Ovary (tissue), 10 donors: Measurements from ENCODE around the gene TMOD2. TPM values are rescaled to one million over a fixed set of nuclear protein-coding genes. Genes with fewer than 3 reads are reported as not detected.

Experiments
- DNase-seq, 5 donors: peaks; one replicate each; pipeline ENCODE4 v3.0.0-alpha.2; 2019 to 2020
- H3K27ac ChIP-seq, 2 donors: fragments of 200-600 bp; one replicate each; pipeline versions ENCODE4 v1.5.1 to v1.8.0; 2019 to 2022
- H3K27me3 ChIP-seq: fragments of 200-600 bp; one replicate; pipeline ENCODE4 v1.8.0; 2022
- H3K36me3 ChIP-seq: fragments of 200-600 bp; sonication (generic); one replicate; pipeline ENCODE4 v1.5.1; 2019
- H3K4me1 ChIP-seq: one replicate; pipeline ENCODE4 v1.8.1; 2013; ENCODE audit warnings: mild to moderate bottlenecking, moderate library complexity; ENCODE audit not compliant: insufficient read depth
- H3K4me3 ChIP-seq: fragments of 200-600 bp; sonication (generic); one replicate; pipeline ENCODE4 v1.5.1; 2017
- H3K9me3 ChIP-seq, 2 donors: fragments of 200-600 bp in 1 of 2; sonication (generic) in 1 of 2; one replicate each; pipeline versions ENCODE4 v1.5.1 to v1.8.1; 2013 to 2019; ENCODE audit warnings: mild to moderate bottlenecking in 1 of 2, moderate library complexity in 1 of 2
- EP300 ChIP-seq: sonication (generic); formaldehyde crosslinking; IDR thresholded peaks from one replicate; pipeline ENCODE4 v1.6.1; 2017; ENCODE audit warnings: antibody characterized with exemption
- POLR2A ChIP-seq: fragments of 450-650 bp; IDR thresholded peaks from one replicate; pipeline ENCODE4 v1.6.1; 2017; ENCODE audit warnings: antibody characterized with exemption, mild to moderate bottlenecking, moderate library complexity
- WGBS, 3 donors: extraction: QIAGEN DNeasy Blood & Tissue Kit in 1 of 3; methylation state at CpG; one replicate each; pipeline versions ENCODE4 v1.1.5 to v1.1.7; 2013 to 2017; 5-methylcytosine and 5-hydroxymethylcytosine counted together
- intact Hi-C, 4 donors: fragments of 100-400 bp; cut with DNase I; formaldehyde crosslinking; loops; one replicate each; pipeline versions ENCODE4 v1.11.0 to v1.15.1; 2022 to 2023
- long read RNA-seq, 3 donors: library from polyadenylated mRNA in 2 of 3; unstranded in 2 of 3; transcript quantifications; one replicate each; pipeline ENCODE4 v2.0.0 and lab custom pipeline, GENCODE V29; 2021 to 2026
- polyA plus RNA-seq, 2 donors: library from polyadenylated mRNA; stranded (reverse); fragments of 200-250 nt in 1 of 2; fragments of 350-450 nt in 1 of 2; fragmentation: Illumina TruSeq in 1 of 2; extraction: RNeasy Lipid Tissue Mini Kit (QIAGEN cat#74804) in 1 of 2; gene quantifications; one replicate each; pipeline ENCODE4 v1.2.3, GENCODE V29; 2013 to 2014
- total RNA-seq, 7 donors: library from RNA; depleted of rRNA in 2 of 7; stranded (reverse); fragments of >200 nt in 2 of 7; fragmentation: NEBNext Ultra II Directional in 3 of 7; extraction: Animal tissue kit (Norgen Biotek cat#: 25700) in 3 of 7; gene quantifications; one replicate each; pipeline versions ENCODE4 v1.1.0 to v1.2.4, GENCODE V29; 2016 to 2023
- TF ChIP-seq, protein P1 (sequence below), 3 donors: fragments of 450-650 bp in 2 of 3; fragments of 200-600 bp in 1 of 3; IDR thresholded peaks; one replicate each; pipeline versions ENCODE4 v1.5.1 to v1.8.0; 2016 to 2022; ENCODE audit warnings: antibody characterized with exemption in 3 of 3, mild to moderate bottlenecking in 1 of 3
- donor health status: DM: no; HTN: no; CAD: no; lungs with moderate emphysema.
- donor health status: DM: no; HTN: no; CAD: no.
- donor health status: Bipolar disorder and iron deficiency.
- donor health status: DM: yes; HTN: yes; CAD: no.
- donor health status: DM: no; HTN: no; CAD: no.
- donor health status: DM: yes; HTN: yes; CAD: no.

TMOD2 gene
- total RNA-seq (10 to 100 TPM; 11.5 to 15.7 (median 12.6) TPM), polyA plus RNA-seq (10 to 100 TPM in 1 of 2 donors, 1 to 10 TPM in 1; 3.4 to 10.4 TPM)
- long read RNA-seq, donor 1, partial matches to known transcripts: 1 of 32 reads
- long read RNA-seq, donor 1, other reads (novel, unspliced or antisense): 31 of 32 reads
- long read RNA-seq, donor 2, full-length matches to known transcripts: 2 of 2 reads
- long read RNA-seq, donor 2, partial matches to known transcripts: 0 of 2 reads
- long read RNA-seq, donor 2, other reads (novel, unspliced or antisense): 0 of 2 reads
- long read RNA-seq, donor 3, full-length matches to known transcripts: 6 of 24 reads
- long read RNA-seq, donor 3, partial matches to known transcripts: 0 of 24 reads
- long read RNA-seq, donor 3, other reads (novel, unspliced or antisense): 18 of 24 reads

DNA sequence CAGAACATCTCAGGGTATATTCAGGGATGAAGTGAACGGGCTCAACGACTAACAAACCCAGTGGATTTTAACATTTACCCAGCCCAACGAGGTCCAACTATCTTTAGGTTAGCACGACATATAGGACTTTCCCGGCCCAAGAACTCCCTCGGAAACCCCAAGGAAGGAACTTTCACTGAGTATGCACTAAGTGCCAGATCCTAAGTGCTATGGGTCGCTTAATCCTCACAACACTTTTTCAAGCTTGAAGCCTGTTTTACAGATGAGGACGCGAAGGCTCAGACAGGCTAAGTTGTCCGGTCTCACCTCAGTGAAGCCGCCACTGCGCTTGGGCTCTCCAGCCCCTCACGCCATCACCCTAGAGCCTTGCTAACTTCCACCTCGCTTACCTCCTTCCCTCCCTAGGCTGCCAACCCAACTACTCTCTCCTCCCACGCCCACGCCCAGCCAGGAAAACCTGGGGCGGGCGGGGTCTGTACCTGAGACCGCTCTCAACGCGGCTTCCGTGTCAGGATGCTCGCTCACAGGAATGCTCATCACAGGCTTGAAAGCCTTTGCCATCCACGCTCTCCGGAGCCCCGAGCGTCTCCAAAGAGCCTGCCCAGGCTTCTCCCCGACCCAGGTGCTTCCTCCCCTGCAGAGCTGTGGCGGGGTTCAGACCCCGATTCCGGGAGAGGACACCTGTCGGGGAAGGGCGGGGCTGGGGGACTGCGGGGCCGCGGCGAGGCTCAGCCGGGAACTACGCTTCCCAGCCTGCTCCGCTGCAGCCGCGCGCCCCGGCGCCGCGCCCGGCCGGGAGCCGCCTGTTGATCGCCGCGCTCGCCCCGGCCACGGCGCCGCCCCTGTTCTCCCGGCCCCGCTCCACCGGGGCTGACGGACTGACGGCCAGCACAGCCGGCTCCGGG is at the start of gene TMOD2:
Gene TMOD2 (plus strand): TSS at position 806 of the 905 bp plus-strand sequence. CDS start 14,845 bp downstream, outside the sequence.
- no peaks in the 10 kb centered on the region for H3K36me3 ChIP-seq
- intact Hi-C loops: loop anchor here in 1 of 4 donors (5.0 kb wide), 1 partner anchor 44 kb away; no protein-coding TSS in a partner anchor
- TF ChIP-seq, protein P1, sequence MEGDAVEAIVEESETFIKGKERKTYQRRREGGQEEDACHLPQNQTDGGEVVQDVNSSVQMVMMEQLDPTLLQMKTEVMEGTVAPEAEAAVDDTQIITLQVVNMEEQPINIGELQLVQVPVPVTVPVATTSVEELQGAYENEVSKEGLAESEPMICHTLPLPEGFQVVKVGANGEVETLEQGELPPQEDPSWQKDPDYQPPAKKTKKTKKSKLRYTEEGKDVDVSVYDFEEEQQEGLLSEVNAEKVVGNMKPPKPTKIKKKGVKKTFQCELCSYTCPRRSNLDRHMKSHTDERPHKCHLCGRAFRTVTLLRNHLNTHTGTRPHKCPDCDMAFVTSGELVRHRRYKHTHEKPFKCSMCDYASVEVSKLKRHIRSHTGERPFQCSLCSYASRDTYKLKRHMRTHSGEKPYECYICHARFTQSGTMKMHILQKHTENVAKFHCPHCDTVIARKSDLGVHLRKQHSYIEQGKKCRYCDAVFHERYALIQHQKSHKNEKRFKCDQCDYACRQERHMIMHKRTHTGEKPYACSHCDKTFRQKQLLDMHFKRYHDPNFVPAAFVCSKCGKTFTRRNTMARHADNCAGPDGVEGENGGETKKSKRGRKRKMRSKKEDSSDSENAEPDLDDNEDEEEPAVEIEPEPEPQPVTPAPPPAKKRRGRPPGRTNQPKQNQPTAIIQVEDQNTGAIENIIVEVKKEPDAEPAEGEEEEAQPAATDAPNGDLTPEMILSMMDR (IDR thresholded peaks at IDR 0.05): no peak
- TF ChIP-seq EP300: no peak
- no peak for TF ChIP-seq POLR2A
- peak within 1 kb of the TSS in 1 of 2 donors; percentile 43 for H3K27ac ChIP-seq
- no peaks in the 10 kb centered on the region for H3K4me1 ChIP-seq
- peak; percentile 21 to 63 (median 54) for DNase-seq
- H3K9me3 ChIP-seq: no peaks in the 10 kb centered on the region
- H3K4me3 ChIP-seq: peak within 1 kb of the TSS; percentile 60
- H3K27me3 ChIP-seq: no peaks in the 10 kb centered on the region
- 5 to 8% (median 5%) methylated on average over 44 to 65 of the region's 65 CpGs for WGBS, 3 donors

GRCh38 chr15:51702710-51703109 is 48.7 kb upstream of the TMOD2 start:
- TF ChIP-seq POLR2A (no peak), EP300 (no peak)
- TF ChIP-seq, protein P1 (IDR thresholded peaks at IDR 0.05): no peak
- 37 to 56% (median 38%) methylated on average over 1 of the region's 1 CpG for WGBS, 3 donors
- intact Hi-C loops: no loop called here
- Histone ChIP-seq H3K4me1 (peaks cover 4% of the 10 kb centered on the region), H3K9me3 (no peaks in the 10 kb centered on the region), H3K36me3 (no peaks in the 10 kb centered on the region), H3K4me3 (no peak overlapping the region), H3K27me3 (no peaks in the 10 kb centered on the region), H3K27ac (no peak overlapping the region)
- no peak for DNase-seq

DNA sequence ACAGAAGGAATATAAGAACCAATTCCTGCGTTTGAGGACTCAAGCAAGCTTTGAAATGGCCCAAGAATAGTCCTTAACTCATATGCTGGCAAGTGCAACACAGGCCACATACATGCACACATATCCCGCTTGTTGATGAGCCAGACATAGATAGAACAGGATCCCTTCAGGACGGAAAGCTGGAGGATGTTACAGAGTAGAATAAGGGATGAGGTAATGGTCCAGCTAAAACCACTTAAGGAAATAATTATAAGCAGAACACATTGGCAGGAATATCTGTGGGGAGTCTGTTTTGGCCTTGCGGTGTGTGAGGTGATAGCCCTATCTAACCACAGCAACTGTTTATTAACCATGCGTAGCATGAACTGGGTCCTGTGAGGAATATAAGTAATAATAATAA is 45.1 kb upstream of the TMOD2 start:
- peaks cover 4% of the 10 kb centered on the region for H3K4me1 ChIP-seq
- WGBS, 3 donors: 13 to 22% (median 21%) methylated on average over 5 of the region's 5 CpGs
- intact Hi-C loops: loop anchor here in 1 of 4 donors (5.0 kb wide), 1 partner anchor 46 kb away; the partner anchor contains the start of gene TMOD2
- no peaks in the 10 kb centered on the region for H3K27me3 ChIP-seq
- H3K27ac ChIP-seq: peak overlapping the region in 1 of 2 donors; percentile 29
- TF ChIP-seq EP300 (no peak), POLR2A (no peak)
- TF ChIP-seq, protein P1 (IDR thresholded peaks at IDR 0.05): no peak
- no peak overlapping the region for H3K4me3 ChIP-seq
- no peaks in the 10 kb centered on the region for H3K9me3 ChIP-seq
- no peaks in the 10 kb centered on the region for H3K36me3 ChIP-seq
- DNase-seq: no peak

GRCh38 chr15:51706926-51707608 is 44.3 kb upstream of the TMOD2 start:
- intact Hi-C loops: loop anchor here in 1 of 4 donors (5.0 kb wide), 1 partner anchor 45 kb away; the partner anchor contains the start of gene TMOD2
- no peaks in the 10 kb centered on the region for H3K9me3 ChIP-seq
- H3K27me3 ChIP-seq: no peaks in the 10 kb centered on the region
- H3K4me1 ChIP-seq: peaks cover 4% of the 10 kb centered on the region
- no peaks in the 10 kb centered on the region for H3K36me3 ChIP-seq
- DNase-seq: no peak
- TF ChIP-seq, protein P1 (IDR thresholded peaks at IDR 0.05): no peak
- no peak for TF ChIP-seq EP300
- no peak for TF ChIP-seq POLR2A
- 7 to 17% (median 15%) methylated on average over 2 of the region's 2 CpGs for WGBS, 3 donors
- H3K27ac ChIP-seq: peak overlapping the region; percentile 21 to 29
- no peak overlapping the region for H3K4me3 ChIP-seq
